Activated CD4-positive, alpha-beta T cell treated with anti-CD3 and anti-CD28 coated beads, Interleukin-2, amount 50 U/mL, for 1 hour (primary cell): ENCODE measurements around the gene HIVEP3.

Experiments used
- DNase-seq: peaks from one replicate; pipeline ENCODE4 v3.0.0-alpha.2; 2020

The HIVEP3 gene

GRCh38 chr1:41504114-41505035 is 414.3 kb downstream of the HIVEP3 start:
- DNase-seq: no peak

GRCh38 chr1:41503538-41504113 is 415.1 kb downstream of the HIVEP3 start:
- DNase-seq: no peak

GRCh38 chr1:41502912-41503311 is 415.8 kb downstream of the HIVEP3 start:
- no peak for DNase-seq

GRCh38 chr1:41501581-41501980 is 417.1 kb downstream of the HIVEP3 start:
- DNase-seq: peak; percentile 5

- no peak for DNase-seq
These were observed 417.8 kb downstream of the HIVEP3 start for GRCh38 chr1:41500781-41501518.

GRCh38 chr1:41500378-41500777 is 418.3 kb downstream of the HIVEP3 start:
- no peak for DNase-seq

GRCh38 chr1:41499591-41499990 is 419.1 kb downstream of the HIVEP3 start:
- no peak for DNase-seq

- no peak for DNase-seq
These were observed 419.9 kb downstream of the HIVEP3 start for GRCh38 chr1:41498804-41499203.

GRCh38 chr1:41498391-41498790 is 420.3 kb downstream of the HIVEP3 start:
- DNase-seq: no peak

GRCh38 chr1:41497461-41498030 is 421.2 kb downstream of the HIVEP3 start:
- DNase-seq: no peak

- no peak for DNase-seq
These were observed 421.7 kb downstream of the HIVEP3 start for GRCh38 chr1:41497056-41497440.

- no peak for DNase-seq
These were observed 422.4 kb downstream of the HIVEP3 start for GRCh38 chr1:41496080-41497055.

GRCh38 chr1:41495210-41495948 is 423.3 kb downstream of the HIVEP3 start:
- DNase-seq: no peak

GRCh38 chr1:41494351-41495209 is 424.1 kb downstream of the HIVEP3 start:
- DNase-seq: no peak

GRCh38 chr1:41493626-41494350 is 424.9 kb downstream of the HIVEP3 start:
- no peak for DNase-seq

GRCh38 chr1:41493117-41493536 is 425.6 kb downstream of the HIVEP3 start:
- no peak for DNase-seq

- peak; percentile 20 for DNase-seq
These were observed 426.3 kb downstream of the HIVEP3 start for GRCh38 chr1:41492341-41492848.

- DNase-seq: no peak
These were observed 427.8 kb downstream of the HIVEP3 start for GRCh38 chr1:41490911-41491310.

GRCh38 chr1:41489561-41489960 is 429.2 kb downstream of the HIVEP3 start:
- DNase-seq: no peak
